A549 (cell line): ENCODE data around the gene PTPRD.

Experiments
- ATOH8 ChIP-seq: fragments of 250-450 bp; sonication (Bioruptor Pico); IDR thresholded peaks from 2 replicates; pipeline ENCODE4 v1.5.0; 2020; ENCODE audit warnings: low read depth, mild to moderate bottlenecking, moderate library complexity
- CBX8 ChIP-seq: fragments of 200-600 bp; sonication (generic); IDR thresholded peaks from 2 replicates; pipeline ENCODE4 v1.6.1; 2016
- EHMT2 ChIP-seq: fragments of 200-600 bp; sonication (generic); IDR thresholded peaks from 2 replicates; pipeline ENCODE4 v1.6.1; 2016; ENCODE audit warnings: antibody characterized with exemption, low read depth, mild to moderate bottlenecking, moderate library complexity
- ESRRA ChIP-seq: fragments of 150-350 bp; IDR thresholded peaks from 2 replicates; pipeline ENCODE4 v1.6.1; 2014; ENCODE audit warnings: mild to moderate bottlenecking, low read length, borderline replicate concordance
- KDM1A ChIP-seq: fragments of 200-600 bp; sonication (generic); IDR thresholded peaks from 2 replicates; pipeline ENCODE4 v1.6.1; 2016; ENCODE audit warnings: low read depth, mild to moderate bottlenecking
- MYC ChIP-seq: IDR thresholded peaks from 2 replicates; pipeline ENCODE4 v1.6.1; 2012; ENCODE audit warnings: mild to moderate bottlenecking, inconsistent platforms, low read length, improper control_type of control experiment, borderline replicate concordance
- POLR2A ChIP-seq: IDR thresholded peaks from 2 replicates; pipeline ENCODE4 v1.6.1; 2012; ENCODE audit warnings: mild to moderate bottlenecking, low read length
- USF2 ChIP-seq: fragments of 450-650 bp; IDR thresholded peaks from 2 replicates; pipeline ENCODE4 v1.6.1; 2014; ENCODE audit warnings: antibody characterized with exemption
- TF ChIP-seq, protein P1 (sequence below): fragments of >200 bp; sonication (Bioruptor Twin); formaldehyde crosslinking; IDR thresholded peaks from 3 replicates; pipeline ENCODE4 v1.5.1; 2016
- TF ChIP-seq, protein P2 (sequence below): fragments of 200-600 bp; sonication (generic); IDR thresholded peaks from 2 replicates; pipeline ENCODE4 v1.6.1; 2016; ENCODE audit warnings: antibody characterized with exemption, mild to moderate bottlenecking, moderate library complexity
- TF ChIP-seq, protein P3 (sequence below): fragments of >200 bp; sonication (Bioruptor Twin); formaldehyde crosslinking; IDR thresholded peaks from 3 replicates; pipeline ENCODE4 v1.6.1; 2016

DNA sequence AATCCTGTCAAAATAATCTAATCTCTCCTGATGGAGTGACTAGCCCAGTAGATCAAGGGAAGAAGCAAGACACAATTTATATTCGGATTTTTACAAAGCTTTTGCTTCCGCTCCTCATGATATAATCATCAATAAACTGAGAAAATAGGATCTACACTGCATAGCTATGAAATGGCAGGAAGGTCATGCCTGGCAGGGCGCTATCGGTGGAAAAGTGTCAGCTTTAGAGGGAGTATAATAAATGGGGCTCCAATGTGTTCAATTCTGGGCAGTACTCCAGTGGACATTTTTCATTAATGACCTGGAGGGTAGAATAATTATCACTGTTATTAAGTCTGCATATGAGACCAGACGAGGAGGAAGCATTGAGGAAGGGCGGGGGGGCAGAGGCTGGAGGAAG, 1799.9 kb downstream of the PTPRD start:
- TF ChIP-seq USF2 (no peak), ESRRA (no peak), MYC (no peak), KDM1A (no peak), ATOH8 (no peak), POLR2A (no peak), EHMT2 (no peak), CBX8 (no peak)
- TF ChIP-seq, protein P1, sequence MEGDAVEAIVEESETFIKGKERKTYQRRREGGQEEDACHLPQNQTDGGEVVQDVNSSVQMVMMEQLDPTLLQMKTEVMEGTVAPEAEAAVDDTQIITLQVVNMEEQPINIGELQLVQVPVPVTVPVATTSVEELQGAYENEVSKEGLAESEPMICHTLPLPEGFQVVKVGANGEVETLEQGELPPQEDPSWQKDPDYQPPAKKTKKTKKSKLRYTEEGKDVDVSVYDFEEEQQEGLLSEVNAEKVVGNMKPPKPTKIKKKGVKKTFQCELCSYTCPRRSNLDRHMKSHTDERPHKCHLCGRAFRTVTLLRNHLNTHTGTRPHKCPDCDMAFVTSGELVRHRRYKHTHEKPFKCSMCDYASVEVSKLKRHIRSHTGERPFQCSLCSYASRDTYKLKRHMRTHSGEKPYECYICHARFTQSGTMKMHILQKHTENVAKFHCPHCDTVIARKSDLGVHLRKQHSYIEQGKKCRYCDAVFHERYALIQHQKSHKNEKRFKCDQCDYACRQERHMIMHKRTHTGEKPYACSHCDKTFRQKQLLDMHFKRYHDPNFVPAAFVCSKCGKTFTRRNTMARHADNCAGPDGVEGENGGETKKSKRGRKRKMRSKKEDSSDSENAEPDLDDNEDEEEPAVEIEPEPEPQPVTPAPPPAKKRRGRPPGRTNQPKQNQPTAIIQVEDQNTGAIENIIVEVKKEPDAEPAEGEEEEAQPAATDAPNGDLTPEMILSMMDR, result no peak
- TF ChIP-seq, protein P2, sequence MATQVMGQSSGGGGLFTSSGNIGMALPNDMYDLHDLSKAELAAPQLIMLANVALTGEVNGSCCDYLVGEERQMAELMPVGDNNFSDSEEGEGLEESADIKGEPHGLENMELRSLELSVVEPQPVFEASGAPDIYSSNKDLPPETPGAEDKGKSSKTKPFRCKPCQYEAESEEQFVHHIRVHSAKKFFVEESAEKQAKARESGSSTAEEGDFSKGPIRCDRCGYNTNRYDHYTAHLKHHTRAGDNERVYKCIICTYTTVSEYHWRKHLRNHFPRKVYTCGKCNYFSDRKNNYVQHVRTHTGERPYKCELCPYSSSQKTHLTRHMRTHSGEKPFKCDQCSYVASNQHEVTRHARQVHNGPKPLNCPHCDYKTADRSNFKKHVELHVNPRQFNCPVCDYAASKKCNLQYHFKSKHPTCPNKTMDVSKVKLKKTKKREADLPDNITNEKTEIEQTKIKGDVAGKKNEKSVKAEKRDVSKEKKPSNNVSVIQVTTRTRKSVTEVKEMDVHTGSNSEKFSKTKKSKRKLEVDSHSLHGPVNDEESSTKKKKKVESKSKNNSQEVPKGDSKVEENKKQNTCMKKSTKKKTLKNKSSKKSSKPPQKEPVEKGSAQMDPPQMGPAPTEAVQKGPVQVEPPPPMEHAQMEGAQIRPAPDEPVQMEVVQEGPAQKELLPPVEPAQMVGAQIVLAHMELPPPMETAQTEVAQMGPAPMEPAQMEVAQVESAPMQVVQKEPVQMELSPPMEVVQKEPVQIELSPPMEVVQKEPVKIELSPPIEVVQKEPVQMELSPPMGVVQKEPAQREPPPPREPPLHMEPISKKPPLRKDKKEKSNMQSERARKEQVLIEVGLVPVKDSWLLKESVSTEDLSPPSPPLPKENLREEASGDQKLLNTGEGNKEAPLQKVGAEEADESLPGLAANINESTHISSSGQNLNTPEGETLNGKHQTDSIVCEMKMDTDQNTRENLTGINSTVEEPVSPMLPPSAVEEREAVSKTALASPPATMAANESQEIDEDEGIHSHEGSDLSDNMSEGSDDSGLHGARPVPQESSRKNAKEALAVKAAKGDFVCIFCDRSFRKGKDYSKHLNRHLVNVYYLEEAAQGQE, result no peak
- TF ChIP-seq, protein P3, sequence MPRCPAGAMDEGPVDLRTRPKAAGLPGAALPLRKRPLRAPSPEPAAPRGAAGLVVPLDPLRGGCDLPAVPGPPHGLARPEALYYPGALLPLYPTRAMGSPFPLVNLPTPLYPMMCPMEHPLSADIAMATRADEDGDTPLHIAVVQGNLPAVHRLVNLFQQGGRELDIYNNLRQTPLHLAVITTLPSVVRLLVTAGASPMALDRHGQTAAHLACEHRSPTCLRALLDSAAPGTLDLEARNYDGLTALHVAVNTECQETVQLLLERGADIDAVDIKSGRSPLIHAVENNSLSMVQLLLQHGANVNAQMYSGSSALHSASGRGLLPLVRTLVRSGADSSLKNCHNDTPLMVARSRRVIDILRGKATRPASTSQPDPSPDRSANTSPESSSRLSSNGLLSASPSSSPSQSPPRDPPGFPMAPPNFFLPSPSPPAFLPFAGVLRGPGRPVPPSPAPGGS, result no peak
